ENCODE results near the gene LRIG2. TPM values are rescaled to one million over a fixed set of nuclear protein-coding genes. Genes with fewer than 3 reads are reported as not detected.

The LRIG2 gene
- total RNA-seq, 4 donors from 2014 or later: 23.0 to 41.9 (median 30.6) TPM

DNA sequence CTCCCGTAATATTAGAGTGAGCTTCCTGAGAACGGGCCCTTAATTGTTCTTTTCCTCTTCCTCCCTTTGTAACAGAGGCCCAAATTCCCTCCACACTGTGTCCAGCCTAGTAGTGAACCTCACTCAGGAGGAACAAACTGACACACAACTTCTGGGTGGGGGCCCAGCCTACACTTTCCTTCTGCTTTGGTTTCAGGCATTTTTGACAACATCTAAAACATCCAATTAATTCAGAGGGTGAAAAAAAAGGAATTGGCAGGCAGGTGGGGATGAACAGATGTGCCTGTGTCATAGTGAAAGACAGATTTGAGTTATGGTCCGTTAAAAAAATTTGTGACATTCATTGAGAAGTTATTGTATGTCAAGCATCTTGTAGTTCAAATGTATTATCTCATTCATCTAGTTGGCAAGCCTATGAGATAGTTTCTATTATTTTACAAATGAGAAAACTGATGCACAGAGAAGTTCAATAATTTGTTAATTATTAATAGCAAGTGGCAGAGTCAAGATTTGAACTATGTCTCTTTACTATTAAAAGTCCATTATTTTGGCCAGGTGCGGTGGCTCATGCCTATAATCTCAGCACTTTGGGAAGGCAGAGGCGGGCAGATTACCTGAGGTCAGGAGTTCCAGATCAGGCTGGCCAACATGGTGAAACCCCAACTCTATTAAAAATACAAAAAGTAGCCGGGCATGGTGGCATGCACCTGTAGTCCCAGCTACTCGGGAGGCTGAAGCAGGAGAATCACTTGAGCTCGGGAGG lies 41.6 kb upstream of the LRIG2 start:
- Histone ChIP-seq H3K27me3 (no peaks in the 10 kb centered on the region), H3K36me3 (no peaks in the 10 kb centered on the region), H3K27ac (no peak overlapping the region), H3K4me3 (replicated peaks in 1 of 3) (no peak overlapping the region), H3K4me1 (no peaks in the 10 kb centered on the region), H3K9me3 (no peaks in the 10 kb centered on the region)
- intact Hi-C loops (cut with DNase I): no loop called here
- no peak for DNase-seq
- TF ChIP-seq, protein P1, sequence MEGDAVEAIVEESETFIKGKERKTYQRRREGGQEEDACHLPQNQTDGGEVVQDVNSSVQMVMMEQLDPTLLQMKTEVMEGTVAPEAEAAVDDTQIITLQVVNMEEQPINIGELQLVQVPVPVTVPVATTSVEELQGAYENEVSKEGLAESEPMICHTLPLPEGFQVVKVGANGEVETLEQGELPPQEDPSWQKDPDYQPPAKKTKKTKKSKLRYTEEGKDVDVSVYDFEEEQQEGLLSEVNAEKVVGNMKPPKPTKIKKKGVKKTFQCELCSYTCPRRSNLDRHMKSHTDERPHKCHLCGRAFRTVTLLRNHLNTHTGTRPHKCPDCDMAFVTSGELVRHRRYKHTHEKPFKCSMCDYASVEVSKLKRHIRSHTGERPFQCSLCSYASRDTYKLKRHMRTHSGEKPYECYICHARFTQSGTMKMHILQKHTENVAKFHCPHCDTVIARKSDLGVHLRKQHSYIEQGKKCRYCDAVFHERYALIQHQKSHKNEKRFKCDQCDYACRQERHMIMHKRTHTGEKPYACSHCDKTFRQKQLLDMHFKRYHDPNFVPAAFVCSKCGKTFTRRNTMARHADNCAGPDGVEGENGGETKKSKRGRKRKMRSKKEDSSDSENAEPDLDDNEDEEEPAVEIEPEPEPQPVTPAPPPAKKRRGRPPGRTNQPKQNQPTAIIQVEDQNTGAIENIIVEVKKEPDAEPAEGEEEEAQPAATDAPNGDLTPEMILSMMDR (IDR thresholded peaks at IDR 0.05): no peak
- TF ChIP-seq POLR2A (IDR thresholded peaks at IDR 0.05): no peak
- 87 to 89% methylated on average over 8 of the region's 8 CpGs for WGBS, 2 donors

DNA sequence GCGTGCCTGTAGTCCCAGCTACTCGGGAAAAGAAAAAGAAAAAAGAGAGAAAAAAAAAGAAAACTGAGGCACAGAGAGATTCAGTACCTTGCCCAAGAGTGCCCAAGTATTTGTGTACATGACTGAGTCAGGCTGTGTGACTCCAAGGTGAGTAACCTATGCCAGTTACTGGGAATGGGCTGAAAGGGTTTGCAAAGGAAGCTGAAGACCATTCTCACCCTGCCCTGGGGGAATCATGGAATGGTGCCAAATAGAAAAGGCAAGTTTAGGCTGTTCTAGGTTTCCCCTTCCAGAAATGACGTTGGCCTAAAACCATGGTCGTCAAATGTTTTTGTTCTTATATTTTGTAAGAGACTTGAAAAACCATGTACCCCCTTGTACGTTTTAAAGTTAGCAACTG lies 37.9 kb upstream of the LRIG2 start:
- Histone ChIP-seq H3K27ac (no peak overlapping the region), H3K4me1 (no peaks in the 10 kb centered on the region), H3K9me3 (no peaks in the 10 kb centered on the region), H3K4me3 (replicated peaks in 1 of 3) (no peak overlapping the region), H3K36me3 (no peaks in the 10 kb centered on the region), H3K27me3 (no peaks in the 10 kb centered on the region)
- DNase-seq: no peak
- TF ChIP-seq, protein P1 (IDR thresholded peaks at IDR 0.05): no peak
- WGBS, 2 donors: 80 to 83% methylated on average over 5 of the region's 5 CpGs
- intact Hi-C loops (cut with DNase I): no loop called here

DNA sequence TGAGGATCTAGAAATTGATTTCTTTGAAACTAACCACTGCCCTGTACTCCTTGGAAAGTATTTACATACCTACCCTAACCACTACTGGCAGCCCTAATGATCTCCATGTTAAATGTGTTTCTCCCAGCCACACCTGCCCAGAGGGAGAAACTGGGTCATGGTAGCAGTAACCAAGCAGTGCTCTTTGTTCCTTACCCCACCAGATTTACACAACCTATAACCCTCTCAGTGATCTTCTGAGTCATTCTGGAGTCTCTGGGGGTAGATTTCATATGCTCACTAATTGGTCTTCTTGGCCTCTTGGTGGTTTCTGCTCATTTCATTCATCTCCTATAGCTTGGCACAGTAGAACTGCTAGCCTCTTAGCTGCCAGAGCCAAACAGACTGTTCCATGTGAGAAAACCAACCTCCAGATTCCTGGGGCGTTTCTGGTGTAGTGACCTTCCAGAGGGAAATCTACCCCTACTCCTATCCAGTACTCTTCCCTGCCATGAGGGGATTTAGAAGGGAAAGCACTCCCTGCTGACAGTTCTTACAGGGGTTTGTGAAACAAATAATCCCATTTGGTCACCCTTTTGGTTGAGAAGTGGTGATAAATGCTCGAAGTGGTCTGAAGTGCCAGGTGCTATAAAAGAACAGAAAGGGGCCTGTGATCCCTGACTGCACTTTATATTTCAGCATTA lies 36.2 kb upstream of the LRIG2 start:
- TF ChIP-seq, protein P1 (IDR thresholded peaks at IDR 0.05): no peak
- TF ChIP-seq POLR2A (IDR thresholded peaks at IDR 0.05): no peak
- Histone ChIP-seq H3K4me1 (no peaks in the 10 kb centered on the region), H3K27me3 (no peaks in the 10 kb centered on the region), H3K9me3 (no peaks in the 10 kb centered on the region), H3K36me3 (no peaks in the 10 kb centered on the region), H3K4me3 (replicated peaks in 1 of 3) (no peak overlapping the region), H3K27ac (no peak overlapping the region)
- intact Hi-C loops (cut with DNase I): no loop called here
- DNase-seq: no peak
- 61 to 67% methylated on average over 2 of the region's 2 CpGs for WGBS, 2 donors

DNA sequence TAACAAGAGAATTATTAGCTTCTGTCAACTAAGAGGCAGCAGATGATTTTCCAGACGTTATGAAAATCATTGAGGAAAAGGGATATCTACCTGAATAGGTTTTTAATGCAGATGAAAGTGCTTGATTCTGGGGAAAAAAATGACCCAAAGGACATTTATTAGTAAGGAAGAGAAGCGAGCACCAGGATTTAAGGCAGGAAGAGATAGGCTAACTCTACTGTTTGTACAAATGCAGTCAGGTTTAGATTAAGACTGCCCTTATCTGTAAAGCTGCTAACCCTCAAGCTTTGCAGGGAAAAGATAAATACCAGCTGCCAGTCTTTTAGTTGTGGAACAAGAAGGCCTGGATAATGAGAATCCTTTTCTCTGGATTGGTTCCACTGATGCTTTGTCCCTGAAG lies 33.0 kb upstream of the LRIG2 start:
- no peak for TF ChIP-seq POLR2A (IDR thresholded peaks at IDR 0.05)
- TF ChIP-seq, protein P1 (IDR thresholded peaks at IDR 0.05): no peak
- Histone ChIP-seq H3K4me3 (replicated peaks in 1 of 3) (no peak overlapping the region), H3K27ac (no peak overlapping the region), H3K36me3 (no peaks in the 10 kb centered on the region), H3K9me3 (no peaks in the 10 kb centered on the region), H3K4me1 (peaks cover 0 to 8% of the 10 kb centered on the region in 2 donors), H3K27me3 (no peaks in the 10 kb centered on the region)
- no peak for DNase-seq
- WGBS, 2 donors: 63% methylated on average over 2 of the region's 2 CpGs
- intact Hi-C loops (cut with DNase I): no loop called here

DNA sequence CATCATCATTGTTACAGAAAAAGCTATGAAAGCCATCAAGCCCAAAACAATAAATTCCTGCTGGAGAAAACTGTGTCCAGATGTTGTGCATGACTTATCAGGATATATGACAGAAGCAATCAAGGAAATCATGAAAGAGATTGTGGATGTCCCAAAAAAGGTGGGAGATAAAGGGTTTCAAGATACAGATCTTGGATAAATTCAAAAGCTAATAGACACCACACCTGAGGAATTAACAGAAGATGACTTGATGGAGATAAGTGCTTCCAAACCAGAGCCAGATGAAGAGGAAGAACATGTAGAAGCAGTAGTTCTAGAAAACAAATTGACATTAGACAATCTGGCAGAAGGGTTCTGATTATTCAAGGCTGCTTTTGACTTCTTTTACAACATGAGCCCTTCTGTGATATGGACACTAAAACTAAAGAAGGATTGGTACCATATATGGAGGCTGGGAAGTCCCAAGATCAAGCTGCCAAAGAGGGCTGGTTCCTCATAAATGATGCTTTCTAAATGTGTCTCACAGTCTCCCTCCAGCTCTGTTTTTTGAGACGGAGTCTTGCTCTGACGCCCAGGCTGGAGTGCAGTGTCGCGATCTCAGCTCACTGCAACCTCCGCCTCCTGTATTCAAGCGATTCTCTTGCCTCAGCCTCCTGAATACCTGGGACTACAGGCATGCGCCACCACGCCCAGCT lies 32.1 kb upstream of the LRIG2 start:
- TF ChIP-seq POLR2A (IDR thresholded peaks at IDR 0.05): no peak
- TF ChIP-seq, protein P1 (IDR thresholded peaks at IDR 0.05): no peak
- WGBS, 2 donors: 87 to 93% methylated on average over 8 of the region's 8 CpGs
- Histone ChIP-seq H3K4me3 (replicated peaks in 1 of 3) (no peak overlapping the region), H3K36me3 (no peaks in the 10 kb centered on the region), H3K27me3 (no peaks in the 10 kb centered on the region), H3K27ac (no peak overlapping the region), H3K9me3 (no peaks in the 10 kb centered on the region), H3K4me1 (peaks cover 0 to 8% of the 10 kb centered on the region in 2 donors)
- intact Hi-C loops (cut with DNase I): no loop called here
- no peak for DNase-seq
